Hepatocyte (in vitro differentiated cells): ENCODE results near the gene ARHGAP31. TPM values are rescaled to one million over a fixed set of nuclear protein-coding genes. Genes with fewer than 3 reads are reported as not detected.

ENCODE experiments used
- DNase-seq: peaks from one replicate; pipeline ENCODE4 v3.0.0-alpha.2; 2016; ENCODE audit warnings: low spot score
- H2AFZ ChIP-seq: fragments of 200-600 bp; sonication (generic); 2 replicates; pipeline ENCODE4 v1.6.0; 2016; ENCODE audit warnings: antibody characterized with exemption, mild to moderate bottlenecking
- H3K27ac ChIP-seq: fragments of 200-600 bp; sonication (generic); 2 replicates; pipeline ENCODE4 v1.5.1; 2016; ENCODE audit warnings: mild to moderate bottlenecking
- H3K27me3 ChIP-seq: fragments of 200-600 bp; sonication (generic); 2 replicates; pipeline ENCODE4 v1.6.1; 2016
- H3K36me3 ChIP-seq: fragments of 200-600 bp; sonication (generic); replicated peaks from 2 replicates; pipeline ENCODE4 v1.5.1; 2016; ENCODE audit warnings: low read depth; ENCODE audit not compliant: insufficient read depth
- H3K4me1 ChIP-seq: fragments of 200-600 bp; sonication (generic); 2 replicates; pipeline ENCODE4 v1.5.1; 2016; ENCODE audit warnings: mild to moderate bottlenecking, moderate library complexity; ENCODE audit not compliant: insufficient read depth
- H3K4me2 ChIP-seq: fragments of 200-600 bp; sonication (generic); 2 replicates; pipeline ENCODE4 v1.6.0; 2016
- H3K4me3 ChIP-seq: fragments of 200-600 bp; sonication (generic); 2 replicates; pipeline ENCODE4 v1.5.1; 2016; ENCODE audit warnings: mild to moderate bottlenecking
- H3K79me2 ChIP-seq: fragments of 200-600 bp; sonication (generic); 2 replicates; pipeline ENCODE4 v1.6.0; 2017; ENCODE audit warnings: mild to moderate bottlenecking
- H3K9me2 ChIP-seq: fragments of 200-600 bp; sonication (generic); replicated peaks from 2 replicates; pipeline ENCODE4 v1.6.0; 2017; ENCODE audit warnings: mild to moderate bottlenecking; ENCODE audit not compliant: insufficient read depth
- H3K9me3 ChIP-seq: fragments of 200-600 bp; sonication (generic); 2 replicates; pipeline ENCODE4 v1.5.1; 2016; ENCODE audit warnings: low read depth, mild to moderate bottlenecking
- H4K20me1 ChIP-seq: fragments of 200-600 bp; sonication (generic); 2 replicates; pipeline ENCODE4 v1.6.0; 2016; ENCODE audit warnings: mild to moderate bottlenecking; ENCODE audit not compliant: insufficient read depth, poor library complexity, severe bottlenecking
- CTCF ChIP-seq: fragments of 200-600 bp; sonication (generic); IDR thresholded peaks from 2 replicates; pipeline ENCODE4 v1.5.1; 2016; ENCODE audit warnings: antibody characterized with exemption, mild to moderate bottlenecking; ENCODE audit not compliant: poor library complexity
- EZH2 ChIP-seq: fragments of 200-600 bp; sonication (generic); IDR thresholded peaks from 2 replicates; pipeline ENCODE4 v1.6.1; 2016; ENCODE audit warnings: antibody characterized with exemption, mild to moderate bottlenecking, borderline replicate concordance
- EZH2phosphoT487 ChIP-seq: fragments of 200-600 bp; sonication (generic); IDR thresholded peaks from one replicate; pipeline ENCODE4 v1.6.1; 2018; ENCODE audit warnings: antibody characterized with exemption, mild to moderate bottlenecking, low read depth, moderate library complexity; ENCODE audit not compliant: unreplicated experiment, severe bottlenecking
- WGBS: methylation state at CpG from one replicate; pipeline ENCODE4 v1.1.6; 2016; ENCODE audit warnings: low lambda C conversion rate; ENCODE audit errors: missing lambda C conversion rate; 5-methylcytosine and 5-hydroxymethylcytosine counted together
- polyA plus RNA-seq: library from polyadenylated mRNA; unstranded; fragments of >200 nt; fragmentation: Nextera tagmentation; extraction: Ambion mirVana; gene quantifications from 2 replicates; pipeline ENCODE4 v1.2.1, GENCODE V29; 2016
- total RNA-seq: library from RNA; depleted of rRNA; stranded (reverse); fragments of >200 nt; gene quantifications from 2 replicates; pipeline ENCODE4 v1.2.3, GENCODE V29; 2014

ARHGAP31 gene
- total and polyA plus RNA-seq, 2 experiments from 2014 or later = 2.9 to 7.3 TPM

- Histone ChIP-seq H3K79me2 (no peaks in the 10 kb centered on the region), H3K27ac (peak overlapping the region; percentile 13), H3K36me3 (no peaks in the 10 kb centered on the region), H3K27me3 (no peaks in the 10 kb centered on the region), H3K4me2 (no peak overlapping the region), H3K4me1 (no peaks in the 10 kb centered on the region), H2AFZ (peak overlapping the region; percentile 45), H3K4me3 (no peak overlapping the region), H4K20me1 (no peaks in the 10 kb centered on the region), H3K9me2 (no peaks in the 10 kb centered on the region), H3K9me3 (no peaks in the 10 kb centered on the region)
- WGBS = 61% methylated on average over 6 of the region's 6 CpGs
- no peak for DNase-seq
- TF ChIP-seq CTCF = no peak
- TF ChIP-seq EZH2phosphoT487 = no peak
- TF ChIP-seq EZH2 = no peak
Measured at GRCh38 chr3:119279101-119279554, 15.1 kb upstream of the ARHGAP31 start.

- no peaks in the 10 kb centered on the region for H3K4me1 ChIP-seq
- 87% methylated on average over 5 of the region's 5 CpGs for WGBS
- H3K79me2 ChIP-seq = no peaks in the 10 kb centered on the region
- no peak overlapping the region for H3K4me2 ChIP-seq
- peak overlapping the region; percentile 45 for H2AFZ ChIP-seq
- TF ChIP-seq CTCF (no peak), EZH2 (no peak), EZH2phosphoT487 (no peak)
- no peaks in the 10 kb centered on the region for H3K36me3 ChIP-seq
- no peak overlapping the region for H3K4me3 ChIP-seq
- no peaks in the 10 kb centered on the region for H4K20me1 ChIP-seq
- no peaks in the 10 kb centered on the region for H3K9me3 ChIP-seq
- no peaks in the 10 kb centered on the region for H3K27me3 ChIP-seq
- DNase-seq = no peak
- peak overlapping the region; percentile 13 for H3K27ac ChIP-seq
- H3K9me2 ChIP-seq = no peaks in the 10 kb centered on the region
Measured at GRCh38 chr3:119279584-119280243, 14.5 kb upstream of the ARHGAP31 start.

GRCh38 chr3:119288669-119289403, 5.3 kb upstream of the ARHGAP31 start:
- Histone ChIP-seq H3K27ac (no peak overlapping the region), H3K79me2 (no peaks in the 10 kb centered on the region), H3K4me3 (no peak overlapping the region), H3K9me3 (no peaks in the 10 kb centered on the region), H3K36me3 (no peaks in the 10 kb centered on the region), H2AFZ (no peak overlapping the region), H3K27me3 (no peaks in the 10 kb centered on the region), H3K4me2 (no peak overlapping the region), H3K9me2 (no peaks in the 10 kb centered on the region), H4K20me1 (no peaks in the 10 kb centered on the region), H3K4me1 (peaks cover 13% of the 10 kb centered on the region)
- WGBS = 97% methylated on average over 3 of the region's 3 CpGs
- no peak for TF ChIP-seq EZH2phosphoT487
- no peak for TF ChIP-seq CTCF
- no peak for TF ChIP-seq EZH2
- no peak for DNase-seq
